Measurements from ENCODE around the gene CCDC85C.

CCDC85C gene

DNA sequence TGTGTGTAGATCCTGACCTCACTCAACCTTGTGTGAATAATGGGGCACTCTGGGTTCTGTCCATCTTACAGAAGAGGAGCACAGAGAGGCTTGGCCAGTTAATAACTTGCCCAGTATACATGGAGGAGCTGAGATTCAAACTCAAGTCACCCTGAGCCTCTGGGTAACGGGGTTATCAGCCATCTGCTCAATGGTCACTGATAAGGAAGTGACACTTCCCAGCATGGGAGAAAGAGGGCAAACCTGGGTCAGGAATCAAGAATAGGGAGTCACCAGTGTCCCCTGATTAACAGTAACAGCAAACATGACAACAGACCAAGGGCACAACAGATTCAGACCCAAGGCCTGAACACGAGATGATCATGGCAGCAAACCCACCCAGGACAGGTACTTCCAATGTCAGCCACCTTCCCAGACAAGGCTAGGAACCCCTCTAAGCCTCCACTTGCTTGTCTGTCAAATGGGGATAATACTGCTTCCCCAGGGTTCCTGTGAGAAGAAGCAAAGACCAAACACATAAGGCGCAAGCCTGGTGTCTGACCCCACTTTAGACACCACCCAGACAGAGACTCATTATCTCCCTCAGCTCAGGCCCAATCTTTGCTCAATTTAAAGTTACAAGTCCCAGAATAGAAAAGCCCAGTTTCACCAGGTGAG lies 3.6 kb downstream of the CCDC85C start:
- no peak for TF ChIP-seq ZBTB7A (IDR thresholded peaks at IDR 0.05; ENCODE audit: low read depth)

- no peak for TF ChIP-seq NFIC (IDR thresholded peaks at IDR 0.05)
- TF ChIP-seq RAD21 (IDR thresholded peaks at IDR 0.05; ENCODE audit: low read depth) = no peak
- TF ChIP-seq USF1 (IDR thresholded peaks at IDR 0.05) = no peak
- no peak for TF ChIP-seq YY1 (IDR thresholded peaks at IDR 0.05; ENCODE audit: low read depth)
- no peak for TF ChIP-seq CREB1 (IDR thresholded peaks at IDR 0.05; ENCODE audit: low read depth)
- no peak for TF ChIP-seq TCF12 (IDR thresholded peaks at IDR 0.05; ENCODE audit: low read depth)
- no peak for TF ChIP-seq EP300 (IDR thresholded peaks at IDR 0.05; ENCODE audit: borderline replicate concordance)
- TF ChIP-seq EGR1 (IDR thresholded peaks at IDR 0.05) = no peak
- no peak for TF ChIP-seq TAF1 (IDR thresholded peaks at IDR 0.05; ENCODE audit: low read depth)
- no peak for TF ChIP-seq ZBTB7A (IDR thresholded peaks at IDR 0.05; ENCODE audit: low read depth)
Measured at GRCh38 chr14:99599393-99599792, 4.6 kb downstream of the CCDC85C start.

DNA sequence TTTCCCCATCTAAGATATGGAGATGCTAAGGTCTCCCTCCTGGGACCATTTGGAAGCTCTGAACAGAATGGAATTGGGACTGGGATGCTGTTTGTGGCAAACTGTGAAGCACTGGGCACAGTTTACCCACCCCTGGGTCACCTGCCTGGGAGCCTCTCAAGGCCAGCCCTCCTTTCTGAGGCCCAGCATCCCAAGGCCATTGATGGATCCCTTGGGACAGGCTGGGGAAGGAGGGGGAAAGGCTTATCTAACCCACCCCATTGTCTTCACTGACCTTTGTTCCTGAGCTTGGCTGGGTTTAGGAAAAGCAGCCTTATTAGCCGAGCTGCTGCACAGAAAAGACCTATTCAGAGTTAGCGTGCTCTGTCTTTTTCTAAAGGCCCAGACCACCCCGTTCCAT lies 5.2 kb downstream of the CCDC85C start:
- TF ChIP-seq YY1 (IDR thresholded peaks at IDR 0.05; ENCODE audit: low read depth) = no peak
- no peak for TF ChIP-seq TCF12 (IDR thresholded peaks at IDR 0.05; ENCODE audit: low read depth)
- TF ChIP-seq ZBTB7A (IDR thresholded peaks at IDR 0.05; ENCODE audit: low read depth) = no peak
- TF ChIP-seq, protein P1, sequence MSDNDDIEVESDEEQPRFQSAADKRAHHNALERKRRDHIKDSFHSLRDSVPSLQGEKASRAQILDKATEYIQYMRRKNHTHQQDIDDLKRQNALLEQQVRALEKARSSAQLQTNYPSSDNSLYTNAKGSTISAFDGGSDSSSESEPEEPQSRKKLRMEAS (IDR thresholded peaks at IDR 0.05) = no peak
- TF ChIP-seq TEAD4 (IDR thresholded peaks at IDR 0.05) = no peak
- TF ChIP-seq REST (IDR thresholded peaks at IDR 0.05; ENCODE audit: low read depth) = no peak
- no peak for TF ChIP-seq NFIC (IDR thresholded peaks at IDR 0.05)
- no peak for TF ChIP-seq EP300 (IDR thresholded peaks at IDR 0.05; ENCODE audit: borderline replicate concordance)
- no peak for TF ChIP-seq CREB1 (IDR thresholded peaks at IDR 0.05; ENCODE audit: low read depth)

GRCh38 chr14:99597911-99598600 lies 6.0 kb downstream of the CCDC85C start:
- TF ChIP-seq REST (IDR thresholded peaks at IDR 0.05; ENCODE audit: low read depth) = no peak
- TF ChIP-seq USF1 (IDR thresholded peaks at IDR 0.05) = no peak
- no peak for TF ChIP-seq TCF12 (IDR thresholded peaks at IDR 0.05; ENCODE audit: low read depth)
- no peak for TF ChIP-seq EP300 (IDR thresholded peaks at IDR 0.05; ENCODE audit: borderline replicate concordance)
- TF ChIP-seq ZBTB7A (IDR thresholded peaks at IDR 0.05; ENCODE audit: low read depth) = no peak
- TF ChIP-seq, protein P1 (IDR thresholded peaks at IDR 0.05) = no peak

DNA sequence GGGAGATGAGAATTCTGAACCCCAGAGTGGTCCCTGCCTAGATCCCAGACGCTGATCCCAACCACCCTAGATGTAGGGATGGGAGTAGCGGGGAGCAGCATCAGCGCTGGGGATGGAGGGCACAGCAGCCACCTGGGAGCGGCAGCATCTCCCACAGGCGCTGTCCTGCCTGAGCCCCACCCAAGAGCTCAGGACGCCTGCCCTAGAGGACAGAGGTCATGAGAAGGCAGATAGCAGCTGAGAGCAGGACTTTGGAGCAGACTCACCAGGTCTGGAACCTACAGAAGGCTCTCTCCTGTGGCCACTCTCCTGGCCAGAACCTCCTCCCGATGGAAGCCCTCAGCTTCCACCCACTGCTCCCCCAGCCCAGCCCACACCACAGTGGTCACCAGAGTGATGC lies 7.2 kb downstream of the CCDC85C start:
- TF ChIP-seq, protein P1 (IDR thresholded peaks at IDR 0.05) = no peak
- TF ChIP-seq RAD21 (IDR thresholded peaks at IDR 0.05; ENCODE audit: low read depth) (no peak), REST (IDR thresholded peaks at IDR 0.05; ENCODE audit: low read depth) (no peak), EP300 (IDR thresholded peaks at IDR 0.05; ENCODE audit: borderline replicate concordance) (no peak), USF1 (IDR thresholded peaks at IDR 0.05) (no peak), NFIC (IDR thresholded peaks at IDR 0.05) (no peak), YY1 (IDR thresholded peaks at IDR 0.05; ENCODE audit: low read depth) (no peak), TAF1 (IDR thresholded peaks at IDR 0.05; ENCODE audit: low read depth) (no peak), CEBPB (IDR thresholded peaks at IDR 0.05) (no peak)
